ENCODE measurements around the gene SFN. TPM values are rescaled to one million over a fixed set of nuclear protein-coding genes. Genes with fewer than 3 reads are reported as not detected.
A peak's percentile ranks its signal among the peaks of the same experiment; 100 is the strongest.

SFN gene
- total and polyA plus RNA-seq, 2 of the 13 experiments (the other 11 are each of a cell fraction or from before 2014, with no cell fraction given), result 4.3 to 5.6 TPM

- TF ChIP-seq ZNF597 (CRISPR knock-in tag; IDR thresholded peaks at IDR 0.05) (no peak), UBTF (CRISPR knock-in tag; IDR thresholded peaks at IDR 0.05) (peak; percentile 92), IKZF4 (CRISPR knock-in tag; IDR thresholded peaks at IDR 0.05; ENCODE audit: borderline replicate concordance, low read depth, not compliant biosample characterization) (no peak), ZBTB7B (CRISPR knock-in tag; IDR thresholded peaks at IDR 0.05) (peak; percentile 89), KLF15 (CRISPR knock-in tag; IDR thresholded peaks at IDR 0.05; ENCODE audit: borderline replicate concordance) (0 out of 2 replicates have a peak, but pooled peaks have one; percentile 44), ZNF605 (CRISPR knock-in tag; IDR thresholded peaks at IDR 0.05) (0 out of 2 replicates have a peak, but pooled peaks have one; percentile 63), CREB1 (IDR thresholded peaks at IDR 0.05) (no peak), CREB1 (CRISPR knock-in tag; IDR thresholded peaks at IDR 0.05) (peak; percentile 81), ZNF460 (CRISPR knock-in tag; IDR thresholded peaks at IDR 0.05; ENCODE audit: borderline replicate concordance) (no peak; the same call in 1 of the 2 replicates), ZNF619 (CRISPR knock-in tag; IDR thresholded peaks at IDR 0.05) (no peak), BORCS8-MEF2B (CRISPR knock-in tag; IDR thresholded peaks at IDR 0.05) (peak; percentile 77; the same call in 1 of the 2 replicates), FOXO4 (CRISPR knock-in tag; conservative IDR thresholded peaks at IDR 0.05) (no peak), ONECUT2 (CRISPR knock-in tag; IDR thresholded peaks at IDR 0.05) (no peak), ZNF235 (CRISPR knock-in tag; IDR thresholded peaks at IDR 0.05; ENCODE audit: borderline replicate concordance) (no peak), ZNF777 (CRISPR knock-in tag; IDR thresholded peaks at IDR 0.05) (no peak; the same call in 1 of the 2 replicates), MXI1 (IDR thresholded peaks at IDR 0.05; ENCODE audit: borderline replicate concordance, low read depth, low read length) (no peak; the same call in 2 of the 3 replicates), TFDP1 (CRISPR knock-in tag; IDR thresholded peaks at IDR 0.05; ENCODE audit: borderline replicate concordance) (peak; percentile 28; the same call in 1 of the 2 replicates), ZNF569 (CRISPR knock-in tag; IDR thresholded peaks at IDR 0.05; ENCODE audit: borderline replicate concordance) (0 out of 2 replicates have a peak, but pooled peaks have one; percentile 54), ETS1 (CRISPR knock-in tag; IDR thresholded peaks at IDR 0.05) (no peak), CAMTA2 (CRISPR knock-in tag; IDR thresholded peaks at IDR 0.05; ENCODE audit: borderline replicate concordance) (0 out of 2 replicates have a peak, but pooled peaks have one; percentile 50), ZNF841 (CRISPR knock-in tag; IDR thresholded peaks at IDR 0.05; ENCODE audit: borderline replicate concordance) (peak; percentile 80; the same call in 1 of the 2 replicates)
Measured at GRCh38 chr1:26889551-26890466, 26.9 kb downstream of the SFN start, which contains the start of gene GPN2 (continued).

Measured in HepG2 (cell line).